Measurements from ENCODE around the gene DTYMK.

- TF ChIP-seq POLR2A (IDR thresholded peaks at IDR 0.05; ENCODE audit: low read length) (peak; percentile 90), GATA1 (IDR thresholded peaks at IDR 0.05; ENCODE audit: low read depth, low read length) (no peak)
These were observed 15.0 kb upstream of the DTYMK start, which contains the start of gene ING5 for GRCh38 chr2:241701399-241702154.
